HEK293 (cell line): ENCODE results near the gene EARS2.

ENCODE experiments used
- KLF10 ChIP-seq: fragments of 450-650 bp; IDR thresholded peaks from 2 replicates; pipeline ENCODE4 v1.5.1; 2018; ENCODE audit warnings: missing biosample characterization, mild to moderate bottlenecking, missing genetic modification characterization
- YY1 ChIP-seq: fragments of 450-650 bp; formaldehyde crosslinking; IDR thresholded peaks from 2 replicates; pipeline ENCODE4 v1.5.1; 2018; ENCODE audit warnings: missing biosample characterization, missing genetic modification characterization
- ZNF146 ChIP-seq: fragments of 450-650 bp; formaldehyde crosslinking; IDR thresholded peaks from 2 replicates; pipeline ENCODE4 v1.5.1; 2016; ENCODE audit warnings: missing biosample characterization, missing genetic modification characterization
- ZNF37A ChIP-seq: fragments of 450-650 bp; IDR thresholded peaks from 2 replicates; pipeline ENCODE4 v1.5.1; 2018; ENCODE audit warnings: missing biosample characterization, missing genetic modification characterization
- TF ChIP-seq, protein P1 (sequence below): fragments of 450-650 bp; formaldehyde crosslinking; IDR thresholded peaks from 2 replicates; pipeline ENCODE4 v1.5.1; 2016; ENCODE audit warnings: missing biosample characterization, missing genetic modification characterization, low read depth
- TF ChIP-seq, protein P2 (sequence below): fragments of 450-650 bp; formaldehyde crosslinking; IDR thresholded peaks from 2 replicates; pipeline ENCODE4 v1.5.1; 2016; ENCODE audit warnings: missing biosample characterization, missing genetic modification characterization
- TF ChIP-seq, protein P3 (sequence below): fragments of 450-650 bp; formaldehyde crosslinking; IDR thresholded peaks from 2 replicates; pipeline ENCODE4 v1.5.1; 2016; ENCODE audit warnings: missing biosample characterization, missing genetic modification characterization
- TF ChIP-seq, protein P4 (sequence below): fragments of 450-650 bp; formaldehyde crosslinking; IDR thresholded peaks from 2 replicates; pipeline ENCODE4 v1.5.1; 2016; ENCODE audit warnings: missing biosample characterization, missing genetic modification characterization

DNA sequence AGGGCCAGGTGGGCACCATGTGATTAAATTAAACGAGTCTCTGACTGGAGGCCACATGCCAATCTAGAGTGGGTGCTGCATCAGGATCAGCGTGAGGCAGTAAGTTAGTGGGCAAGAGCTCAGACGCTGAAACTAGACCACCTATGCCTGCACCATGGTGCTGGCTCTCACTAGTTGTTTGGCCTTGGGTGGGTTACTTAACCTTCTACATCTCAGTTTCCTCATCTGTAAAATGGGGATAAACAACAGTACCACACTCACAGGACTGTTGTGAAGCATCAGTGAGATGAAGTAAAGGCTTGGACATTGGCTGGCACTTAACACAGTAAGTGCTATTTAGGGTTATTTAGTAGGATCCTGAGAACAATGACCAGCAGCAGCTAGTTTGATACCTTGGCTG is 33.0 kb upstream of the EARS2 start:
- TF ChIP-seq, protein P1, sequence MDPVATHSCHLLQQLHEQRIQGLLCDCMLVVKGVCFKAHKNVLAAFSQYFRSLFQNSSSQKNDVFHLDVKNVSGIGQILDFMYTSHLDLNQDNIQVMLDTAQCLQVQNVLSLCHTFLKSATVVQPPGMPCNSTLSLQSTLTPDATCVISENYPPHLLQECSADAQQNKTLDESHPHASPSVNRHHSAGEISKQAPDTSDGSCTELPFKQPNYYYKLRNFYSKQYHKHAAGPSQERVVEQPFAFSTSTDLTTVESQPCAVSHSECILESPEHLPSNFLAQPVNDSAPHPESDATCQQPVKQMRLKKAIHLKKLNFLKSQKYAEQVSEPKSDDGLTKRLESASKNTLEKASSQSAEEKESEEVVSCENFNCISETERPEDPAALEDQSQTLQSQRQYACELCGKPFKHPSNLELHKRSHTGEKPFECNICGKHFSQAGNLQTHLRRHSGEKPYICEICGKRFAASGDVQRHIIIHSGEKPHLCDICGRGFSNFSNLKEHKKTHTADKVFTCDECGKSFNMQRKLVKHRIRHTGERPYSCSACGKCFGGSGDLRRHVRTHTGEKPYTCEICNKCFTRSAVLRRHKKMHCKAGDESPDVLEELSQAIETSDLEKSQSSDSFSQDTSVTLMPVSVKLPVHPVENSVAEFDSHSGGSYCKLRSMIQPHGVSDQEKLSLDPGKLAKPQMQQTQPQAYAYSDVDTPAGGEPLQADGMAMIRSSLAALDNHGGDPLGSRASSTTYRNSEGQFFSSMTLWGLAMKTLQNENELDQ (tag by site-specific recombination), result no peak
- TF ChIP-seq KLF10 (tag by site-specific recombination) (no peak), ZNF37A (tag by site-specific recombination) (no peak), ZNF146 (no peak), YY1 (tag by site-specific recombination) (no peak)
- TF ChIP-seq, protein P2, sequence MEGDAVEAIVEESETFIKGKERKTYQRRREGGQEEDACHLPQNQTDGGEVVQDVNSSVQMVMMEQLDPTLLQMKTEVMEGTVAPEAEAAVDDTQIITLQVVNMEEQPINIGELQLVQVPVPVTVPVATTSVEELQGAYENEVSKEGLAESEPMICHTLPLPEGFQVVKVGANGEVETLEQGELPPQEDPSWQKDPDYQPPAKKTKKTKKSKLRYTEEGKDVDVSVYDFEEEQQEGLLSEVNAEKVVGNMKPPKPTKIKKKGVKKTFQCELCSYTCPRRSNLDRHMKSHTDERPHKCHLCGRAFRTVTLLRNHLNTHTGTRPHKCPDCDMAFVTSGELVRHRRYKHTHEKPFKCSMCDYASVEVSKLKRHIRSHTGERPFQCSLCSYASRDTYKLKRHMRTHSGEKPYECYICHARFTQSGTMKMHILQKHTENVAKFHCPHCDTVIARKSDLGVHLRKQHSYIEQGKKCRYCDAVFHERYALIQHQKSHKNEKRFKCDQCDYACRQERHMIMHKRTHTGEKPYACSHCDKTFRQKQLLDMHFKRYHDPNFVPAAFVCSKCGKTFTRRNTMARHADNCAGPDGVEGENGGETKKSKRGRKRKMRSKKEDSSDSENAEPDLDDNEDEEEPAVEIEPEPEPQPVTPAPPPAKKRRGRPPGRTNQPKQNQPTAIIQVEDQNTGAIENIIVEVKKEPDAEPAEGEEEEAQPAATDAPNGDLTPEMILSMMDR, result no peak
- TF ChIP-seq, protein P3, sequence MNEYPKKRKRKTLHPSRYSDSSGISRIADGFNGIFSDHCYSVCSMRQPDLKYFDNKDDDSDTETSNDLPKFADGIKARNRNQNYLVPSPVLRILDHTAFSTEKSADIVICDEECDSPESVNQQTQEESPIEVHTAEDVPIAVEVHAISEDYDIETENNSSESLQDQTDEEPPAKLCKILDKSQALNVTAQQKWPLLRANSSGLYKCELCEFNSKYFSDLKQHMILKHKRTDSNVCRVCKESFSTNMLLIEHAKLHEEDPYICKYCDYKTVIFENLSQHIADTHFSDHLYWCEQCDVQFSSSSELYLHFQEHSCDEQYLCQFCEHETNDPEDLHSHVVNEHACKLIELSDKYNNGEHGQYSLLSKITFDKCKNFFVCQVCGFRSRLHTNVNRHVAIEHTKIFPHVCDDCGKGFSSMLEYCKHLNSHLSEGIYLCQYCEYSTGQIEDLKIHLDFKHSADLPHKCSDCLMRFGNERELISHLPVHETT (tag by site-specific recombination), result no peak
- TF ChIP-seq, protein P4, sequence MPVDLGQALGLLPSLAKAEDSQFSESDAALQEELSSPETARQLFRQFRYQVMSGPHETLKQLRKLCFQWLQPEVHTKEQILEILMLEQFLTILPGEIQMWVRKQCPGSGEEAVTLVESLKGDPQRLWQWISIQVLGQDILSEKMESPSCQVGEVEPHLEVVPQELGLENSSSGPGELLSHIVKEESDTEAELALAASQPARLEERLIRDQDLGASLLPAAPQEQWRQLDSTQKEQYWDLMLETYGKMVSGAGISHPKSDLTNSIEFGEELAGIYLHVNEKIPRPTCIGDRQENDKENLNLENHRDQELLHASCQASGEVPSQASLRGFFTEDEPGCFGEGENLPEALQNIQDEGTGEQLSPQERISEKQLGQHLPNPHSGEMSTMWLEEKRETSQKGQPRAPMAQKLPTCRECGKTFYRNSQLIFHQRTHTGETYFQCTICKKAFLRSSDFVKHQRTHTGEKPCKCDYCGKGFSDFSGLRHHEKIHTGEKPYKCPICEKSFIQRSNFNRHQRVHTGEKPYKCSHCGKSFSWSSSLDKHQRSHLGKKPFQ (tag by site-specific recombination), result no peak
